Measurements from ENCODE around the gene AOAH.

GRCh38 chr7:36507475-36508440, 216.5 kb downstream of the AOAH start:
- TF ChIP-seq CTCF (IDR thresholded peaks at IDR 0.05): no peak
- TF ChIP-seq POLR2A (IDR thresholded peaks at IDR 0.05): no peak

Measured in adrenal gland (tissue), 5 donors.